ENCODE data around the gene SCN3B.

Gene SCN3B

GRCh38 chr11:123608371-123608770 lies 46.1 kb downstream of the SCN3B start:
- Histone ChIP-seq H3K27me3 (replicated peaks; ENCODE audit: control insufficient read depth, insufficient read depth, low read length, poor library complexity, severe bottlenecking) (no peaks in the 10 kb centered on the region), H3K36me3 (ENCODE audit: control insufficient read depth, insufficient read depth, low read length) (peaks cover 2% of the 10 kb centered on the region), H3K9me3 (ENCODE audit: control insufficient read depth, low read length) (no peaks in the 10 kb centered on the region), H3K4me3 (ENCODE audit: insufficient read depth, low read depth, low read length, poor library complexity, severe bottlenecking) (no peak overlapping the region), H3K4me1 (ENCODE audit: control insufficient read depth, insufficient read depth, low read length, poor library complexity, severe bottlenecking) (no peaks in the 10 kb centered on the region), H3K27ac (ENCODE audit: insufficient read depth, low read length, poor library complexity, severe bottlenecking) (no peak overlapping the region)
- DNase-seq = no peak

- Histone ChIP-seq H3K27me3 (replicated peaks; ENCODE audit: control insufficient read depth, insufficient read depth, low read length, poor library complexity, severe bottlenecking) (no peaks in the 10 kb centered on the region), H3K27ac (ENCODE audit: insufficient read depth, low read length, poor library complexity, severe bottlenecking) (no peak overlapping the region), H3K4me1 (ENCODE audit: control insufficient read depth, insufficient read depth, low read length, poor library complexity, severe bottlenecking) (no peaks in the 10 kb centered on the region), H3K9me3 (ENCODE audit: control insufficient read depth, low read length) (no peaks in the 10 kb centered on the region), H3K36me3 (ENCODE audit: control insufficient read depth, insufficient read depth, low read length) (peaks cover 8% of the 10 kb centered on the region), H3K4me3 (ENCODE audit: insufficient read depth, low read depth, low read length, poor library complexity, severe bottlenecking) (no peak overlapping the region)
- no peak for DNase-seq
Observed at GRCh38 chr11:123607781-123608180, 46.6 kb downstream of the SCN3B start.

GRCh38 chr11:123603666-123604065 lies 50.8 kb downstream of the SCN3B start:
- Histone ChIP-seq H3K27ac (ENCODE audit: insufficient read depth, low read length, poor library complexity, severe bottlenecking) (no peak overlapping the region), H3K36me3 (ENCODE audit: control insufficient read depth, insufficient read depth, low read length) (peaks cover 9% of the 10 kb centered on the region), H3K9me3 (ENCODE audit: control insufficient read depth, low read length) (no peaks in the 10 kb centered on the region), H3K4me1 (ENCODE audit: control insufficient read depth, insufficient read depth, low read length, poor library complexity, severe bottlenecking) (no peaks in the 10 kb centered on the region), H3K27me3 (replicated peaks; ENCODE audit: control insufficient read depth, insufficient read depth, low read length, poor library complexity, severe bottlenecking) (no peaks in the 10 kb centered on the region), H3K4me3 (ENCODE audit: insufficient read depth, low read depth, low read length, poor library complexity, severe bottlenecking) (no peak overlapping the region)
- no peak for DNase-seq

GRCh38 chr11:123601743-123602142 lies 52.7 kb downstream of the SCN3B start:
- H3K27me3 ChIP-seq (replicated peaks; ENCODE audit: control insufficient read depth, insufficient read depth, low read length, poor library complexity, severe bottlenecking) = no peaks in the 10 kb centered on the region
- H3K36me3 ChIP-seq (ENCODE audit: control insufficient read depth, insufficient read depth, low read length) = peaks cover 9% of the 10 kb centered on the region
- no peaks in the 10 kb centered on the region for H3K4me1 ChIP-seq (ENCODE audit: control insufficient read depth, insufficient read depth, low read length, poor library complexity, severe bottlenecking)
- H3K27ac ChIP-seq (ENCODE audit: insufficient read depth, low read length, poor library complexity, severe bottlenecking) = no peak overlapping the region
- H3K4me3 ChIP-seq (ENCODE audit: insufficient read depth, low read depth, low read length, poor library complexity, severe bottlenecking) = no peak overlapping the region
- DNase-seq = no peak
- H3K9me3 ChIP-seq (ENCODE audit: control insufficient read depth, low read length) = no peaks in the 10 kb centered on the region

GRCh38 chr11:123601136-123601535 lies 53.3 kb downstream of the SCN3B start:
- H3K4me1 ChIP-seq (ENCODE audit: control insufficient read depth, insufficient read depth, low read length, poor library complexity, severe bottlenecking) = no peaks in the 10 kb centered on the region
- H3K9me3 ChIP-seq (ENCODE audit: control insufficient read depth, low read length) = no peaks in the 10 kb centered on the region
- DNase-seq = no peak
- no peak overlapping the region for H3K27ac ChIP-seq (ENCODE audit: insufficient read depth, low read length, poor library complexity, severe bottlenecking)
- H3K4me3 ChIP-seq (ENCODE audit: insufficient read depth, low read depth, low read length, poor library complexity, severe bottlenecking) = no peak overlapping the region
- H3K27me3 ChIP-seq (replicated peaks; ENCODE audit: control insufficient read depth, insufficient read depth, low read length, poor library complexity, severe bottlenecking) = no peaks in the 10 kb centered on the region
- H3K36me3 ChIP-seq (ENCODE audit: control insufficient read depth, insufficient read depth, low read length) = peaks cover 9% of the 10 kb centered on the region

GRCh38 chr11:123597859-123598258 lies 56.6 kb downstream of the SCN3B start:
- H3K9me3 ChIP-seq (ENCODE audit: control insufficient read depth, low read length) = no peaks in the 10 kb centered on the region
- H3K27me3 ChIP-seq (replicated peaks; ENCODE audit: control insufficient read depth, insufficient read depth, low read length, poor library complexity, severe bottlenecking) = no peaks in the 10 kb centered on the region
- DNase-seq = no peak
- no peak overlapping the region for H3K4me3 ChIP-seq (ENCODE audit: insufficient read depth, low read depth, low read length, poor library complexity, severe bottlenecking)
- H3K36me3 ChIP-seq (ENCODE audit: control insufficient read depth, insufficient read depth, low read length) = peaks cover under 1% of the 10 kb centered on the region
- no peak overlapping the region for H3K27ac ChIP-seq (ENCODE audit: insufficient read depth, low read length, poor library complexity, severe bottlenecking)
- no peaks in the 10 kb centered on the region for H3K4me1 ChIP-seq (ENCODE audit: control insufficient read depth, insufficient read depth, low read length, poor library complexity, severe bottlenecking)

- Histone ChIP-seq H3K36me3 (ENCODE audit: control insufficient read depth, insufficient read depth, low read length) (no peaks in the 10 kb centered on the region), H3K4me3 (ENCODE audit: insufficient read depth, low read depth, low read length, poor library complexity, severe bottlenecking) (no peak overlapping the region), H3K4me1 (ENCODE audit: control insufficient read depth, insufficient read depth, low read length, poor library complexity, severe bottlenecking) (no peaks in the 10 kb centered on the region), H3K9me3 (ENCODE audit: control insufficient read depth, low read length) (no peaks in the 10 kb centered on the region), H3K27me3 (replicated peaks; ENCODE audit: control insufficient read depth, insufficient read depth, low read length, poor library complexity, severe bottlenecking) (no peaks in the 10 kb centered on the region), H3K27ac (ENCODE audit: insufficient read depth, low read length, poor library complexity, severe bottlenecking) (no peak overlapping the region)
- DNase-seq = no peak
Observed at GRCh38 chr11:123594921-123595320, 59.5 kb downstream of the SCN3B start.

GRCh38 chr11:123594188-123594901 lies 60.1 kb downstream of the SCN3B start:
- H3K4me3 ChIP-seq (ENCODE audit: insufficient read depth, low read depth, low read length, poor library complexity, severe bottlenecking) = no peak overlapping the region
- no peaks in the 10 kb centered on the region for H3K4me1 ChIP-seq (ENCODE audit: control insufficient read depth, insufficient read depth, low read length, poor library complexity, severe bottlenecking)
- H3K9me3 ChIP-seq (ENCODE audit: control insufficient read depth, low read length) = no peaks in the 10 kb centered on the region
- no peak for DNase-seq
- H3K36me3 ChIP-seq (ENCODE audit: control insufficient read depth, insufficient read depth, low read length) = no peaks in the 10 kb centered on the region
- H3K27ac ChIP-seq (ENCODE audit: insufficient read depth, low read length, poor library complexity, severe bottlenecking) = no peak overlapping the region
- H3K27me3 ChIP-seq (replicated peaks; ENCODE audit: control insufficient read depth, insufficient read depth, low read length, poor library complexity, severe bottlenecking) = no peaks in the 10 kb centered on the region

GRCh38 chr11:123593570-123593969 lies 60.9 kb downstream of the SCN3B start:
- Histone ChIP-seq H3K4me1 (ENCODE audit: control insufficient read depth, insufficient read depth, low read length, poor library complexity, severe bottlenecking) (no peaks in the 10 kb centered on the region), H3K9me3 (ENCODE audit: control insufficient read depth, low read length) (no peaks in the 10 kb centered on the region), H3K36me3 (ENCODE audit: control insufficient read depth, insufficient read depth, low read length) (no peaks in the 10 kb centered on the region), H3K27ac (ENCODE audit: insufficient read depth, low read length, poor library complexity, severe bottlenecking) (no peak overlapping the region), H3K4me3 (ENCODE audit: insufficient read depth, low read depth, low read length, poor library complexity, severe bottlenecking) (no peak overlapping the region), H3K27me3 (replicated peaks; ENCODE audit: control insufficient read depth, insufficient read depth, low read length, poor library complexity, severe bottlenecking) (no peaks in the 10 kb centered on the region)
- DNase-seq = no peak

GRCh38 chr11:123590296-123590912 lies 64.0 kb downstream of the SCN3B start:
- DNase-seq = no peak
- no peak overlapping the region for H3K4me3 ChIP-seq (ENCODE audit: insufficient read depth, low read depth, low read length, poor library complexity, severe bottlenecking)
- no peaks in the 10 kb centered on the region for H3K9me3 ChIP-seq (ENCODE audit: control insufficient read depth, low read length)
- no peaks in the 10 kb centered on the region for H3K36me3 ChIP-seq (ENCODE audit: control insufficient read depth, insufficient read depth, low read length)
- H3K27ac ChIP-seq (ENCODE audit: insufficient read depth, low read length, poor library complexity, severe bottlenecking) = no peak overlapping the region
- H3K27me3 ChIP-seq (replicated peaks; ENCODE audit: control insufficient read depth, insufficient read depth, low read length, poor library complexity, severe bottlenecking) = no peaks in the 10 kb centered on the region
- H3K4me1 ChIP-seq (ENCODE audit: control insufficient read depth, insufficient read depth, low read length, poor library complexity, severe bottlenecking) = no peaks in the 10 kb centered on the region
